ENCODE results near the gene ZBTB42.

ZBTB42 gene

GRCh38 chr14:104795781-104796686 lies 4.9 kb upstream of the ZBTB42 start:
- H3K4me1 ChIP-seq (ENCODE audit: control insufficient read depth, insufficient read depth, low read length), result peaks cover 16% of the 10 kb centered on the region
- H3K4me3 ChIP-seq (ENCODE audit: low read length), result peak overlapping the region; percentile 59
- H3K27me3 ChIP-seq (ENCODE audit: control insufficient read depth, insufficient read depth, low read length), result no peaks in the 10 kb centered on the region
- peaks cover 2% of the 10 kb centered on the region for H3K36me3 ChIP-seq (ENCODE audit: control insufficient read depth, insufficient read depth, low read length)
- peak overlapping the region; percentile 57 for H3K9ac ChIP-seq (ENCODE audit: low read length)
- H3K27ac ChIP-seq (ENCODE audit: low read depth, low read length), result peak overlapping the region; percentile 87

- H3K4me3 ChIP-seq (ENCODE audit: low read length), result no peak overlapping the region
- H3K27ac ChIP-seq (ENCODE audit: low read depth, low read length), result no peak overlapping the region
- no peaks in the 10 kb centered on the region for H3K36me3 ChIP-seq (ENCODE audit: control insufficient read depth, insufficient read depth, low read length)
- H3K9ac ChIP-seq (ENCODE audit: low read length), result no peak overlapping the region
- H3K4me1 ChIP-seq (ENCODE audit: control insufficient read depth, insufficient read depth, low read length), result peaks cover 21% of the 10 kb centered on the region
- H3K27me3 ChIP-seq (ENCODE audit: control insufficient read depth, insufficient read depth, low read length), result no peaks in the 10 kb centered on the region
Observed at GRCh38 chr14:104796687-104797081, 4.2 kb upstream of the ZBTB42 start.

GRCh38 chr14:104797115-104798044 lies 3.5 kb upstream of the ZBTB42 start:
- Histone ChIP-seq H3K9ac (ENCODE audit: low read length) (no peak overlapping the region), H3K27ac (ENCODE audit: low read depth, low read length) (no peak overlapping the region), H3K27me3 (ENCODE audit: control insufficient read depth, insufficient read depth, low read length) (no peaks in the 10 kb centered on the region), H3K4me1 (ENCODE audit: control insufficient read depth, insufficient read depth, low read length) (peaks cover 23% of the 10 kb centered on the region), H3K4me3 (ENCODE audit: low read length) (no peak overlapping the region), H3K36me3 (ENCODE audit: control insufficient read depth, insufficient read depth, low read length) (no peaks in the 10 kb centered on the region)

- Histone ChIP-seq H3K27ac (ENCODE audit: low read depth, low read length) (peak overlapping the region; percentile 96), H3K9ac (ENCODE audit: low read length) (no peak overlapping the region), H3K4me1 (ENCODE audit: control insufficient read depth, insufficient read depth, low read length) (peaks cover 20% of the 10 kb centered on the region), H3K4me3 (ENCODE audit: low read length) (no peak overlapping the region), H3K36me3 (ENCODE audit: control insufficient read depth, insufficient read depth, low read length) (no peaks in the 10 kb centered on the region), H3K27me3 (ENCODE audit: control insufficient read depth, insufficient read depth, low read length) (no peaks in the 10 kb centered on the region)
Observed at GRCh38 chr14:104798300-104799243, 2.3 kb upstream of the ZBTB42 start.

GRCh38 chr14:104799244-104800014 lies 1.5 kb upstream of the ZBTB42 start:
- H3K9ac ChIP-seq (ENCODE audit: low read length), result peak overlapping the region; percentile 84
- peaks cover 12% of the 10 kb centered on the region for H3K4me1 ChIP-seq (ENCODE audit: control insufficient read depth, insufficient read depth, low read length)
- peak overlapping the region; percentile 96 for H3K27ac ChIP-seq (ENCODE audit: low read depth, low read length)
- no peaks in the 10 kb centered on the region for H3K27me3 ChIP-seq (ENCODE audit: control insufficient read depth, insufficient read depth, low read length)
- H3K4me3 ChIP-seq (ENCODE audit: low read length), result peak overlapping the region; percentile 73
- H3K36me3 ChIP-seq (ENCODE audit: control insufficient read depth, insufficient read depth, low read length), result no peaks in the 10 kb centered on the region

GRCh38 chr14:104800015-104800770 lies 708 bp upstream of the ZBTB42 start:
- peak overlapping the region; percentile 96 for H3K27ac ChIP-seq (ENCODE audit: low read depth, low read length)
- H3K4me1 ChIP-seq (ENCODE audit: control insufficient read depth, insufficient read depth, low read length), result peaks cover 12% of the 10 kb centered on the region
- H3K27me3 ChIP-seq (ENCODE audit: control insufficient read depth, insufficient read depth, low read length), result no peaks in the 10 kb centered on the region
- no peaks in the 10 kb centered on the region for H3K36me3 ChIP-seq (ENCODE audit: control insufficient read depth, insufficient read depth, low read length)
- H3K4me3 ChIP-seq (ENCODE audit: low read length), result peak overlapping the region; percentile 82
- peak overlapping the region; percentile 84 for H3K9ac ChIP-seq (ENCODE audit: low read length)

GRCh38 chr14:104801520-104802393 lies 856 bp downstream of the ZBTB42 start:
- peak overlapping the region; percentile 82 for H3K4me3 ChIP-seq (ENCODE audit: low read length)
- no peaks in the 10 kb centered on the region for H3K27me3 ChIP-seq (ENCODE audit: control insufficient read depth, insufficient read depth, low read length)
- H3K4me1 ChIP-seq (ENCODE audit: control insufficient read depth, insufficient read depth, low read length), result peaks cover 7% of the 10 kb centered on the region
- peak overlapping the region; percentile 5 for H3K9ac ChIP-seq (ENCODE audit: low read length)
- no peak overlapping the region for H3K27ac ChIP-seq (ENCODE audit: low read depth, low read length)
- H3K36me3 ChIP-seq (ENCODE audit: control insufficient read depth, insufficient read depth, low read length), result no peaks in the 10 kb centered on the region

GRCh38 chr14:104802394-104803184 lies 1.7 kb downstream of the ZBTB42 start:
- Histone ChIP-seq H3K4me1 (ENCODE audit: control insufficient read depth, insufficient read depth, low read length) (peaks cover 7% of the 10 kb centered on the region), H3K27ac (ENCODE audit: low read depth, low read length) (no peak overlapping the region), H3K9ac (ENCODE audit: low read length) (no peak overlapping the region)

GRCh38 chr14:104803280-104803911 lies 2.5 kb downstream of the ZBTB42 start:
- no peak overlapping the region for H3K4me3 ChIP-seq (ENCODE audit: low read length)
- no peak overlapping the region for H3K27ac ChIP-seq (ENCODE audit: low read depth, low read length)
- no peak overlapping the region for H3K9ac ChIP-seq (ENCODE audit: low read length)
- no peaks in the 10 kb centered on the region for H3K36me3 ChIP-seq (ENCODE audit: control insufficient read depth, insufficient read depth, low read length)
- peaks cover 7% of the 10 kb centered on the region for H3K4me1 ChIP-seq (ENCODE audit: control insufficient read depth, insufficient read depth, low read length)
- H3K27me3 ChIP-seq (ENCODE audit: control insufficient read depth, insufficient read depth, low read length), result no peaks in the 10 kb centered on the region

More at GRCh38 chr14:104802394-104803184, 1.7 kb downstream of the ZBTB42 start:
- no peaks in the 10 kb centered on the region for H3K27me3 ChIP-seq (ENCODE audit: control insufficient read depth, insufficient read depth, low read length)
- no peaks in the 10 kb centered on the region for H3K36me3 ChIP-seq (ENCODE audit: control insufficient read depth, insufficient read depth, low read length)
- peak overlapping the region; percentile 12 for H3K4me3 ChIP-seq (ENCODE audit: low read length)
